GM19395 (cell line): Measurements from ENCODE around the gene SFT2D3.

Source experiments
- ATAC-seq: cut with Tn5 transposase; IDR thresholded peaks from one replicate; pipeline ENCODE4 v1.9.1; 2021; ENCODE audit warnings: mild to moderate bottlenecking, moderate library complexity; ENCODE audit not compliant: unreplicated experiment

Gene SFT2D3

DNA sequence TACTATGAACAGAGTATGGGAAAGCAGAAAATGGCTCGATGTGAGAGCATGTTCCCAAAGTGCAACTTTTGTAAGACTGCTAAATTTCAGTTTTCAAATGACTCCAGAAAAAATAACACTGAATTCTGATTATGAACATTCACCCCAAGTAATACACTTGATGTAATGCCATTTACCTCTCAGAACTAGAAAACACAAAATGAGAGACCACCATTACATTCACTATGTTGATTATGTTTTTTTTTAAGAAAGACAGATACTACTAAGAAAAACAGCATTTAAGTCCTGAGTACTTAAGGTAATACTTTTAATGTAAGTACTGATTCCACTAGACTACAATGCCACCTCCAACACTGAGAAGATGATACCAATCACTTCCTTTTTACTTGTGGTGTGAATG lies 38.5 kb downstream of the SFT2D3 start:
- no peak for ATAC-seq

- ATAC-seq: no peak
Measured at GRCh38 chr2:127740665-127741288, 39.5 kb downstream of the SFT2D3 start.

- no peak for ATAC-seq
Measured at GRCh38 chr2:127743477-127744026, 42.3 kb downstream of the SFT2D3 start.

DNA sequence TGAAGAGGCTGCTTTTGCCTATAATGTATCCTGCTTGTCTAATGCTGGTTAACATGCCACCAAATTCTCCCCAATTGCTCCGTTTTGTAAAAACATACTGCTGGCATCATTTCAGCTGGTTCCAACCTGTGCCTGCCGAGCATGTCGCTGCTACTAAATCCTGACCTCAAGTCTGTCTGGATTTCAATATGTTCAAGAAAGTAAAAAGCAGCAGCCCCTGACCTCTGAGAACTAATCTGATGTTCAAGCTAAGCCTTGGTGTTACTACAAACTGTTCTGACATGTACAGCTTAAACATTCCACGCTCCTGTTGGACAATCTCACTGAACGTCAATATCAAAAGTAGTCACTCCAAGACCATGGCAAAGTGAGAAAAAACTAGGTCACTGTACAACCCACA lies 46.3 kb downstream of the SFT2D3 start:
- no peak for ATAC-seq

- peak; percentile 98 for ATAC-seq
Measured at GRCh38 chr2:127749537-127749936, 48.2 kb downstream of the SFT2D3 start.

GRCh38 chr2:127753374-127753773 lies 52.1 kb downstream of the SFT2D3 start:
- ATAC-seq: no peak

DNA sequence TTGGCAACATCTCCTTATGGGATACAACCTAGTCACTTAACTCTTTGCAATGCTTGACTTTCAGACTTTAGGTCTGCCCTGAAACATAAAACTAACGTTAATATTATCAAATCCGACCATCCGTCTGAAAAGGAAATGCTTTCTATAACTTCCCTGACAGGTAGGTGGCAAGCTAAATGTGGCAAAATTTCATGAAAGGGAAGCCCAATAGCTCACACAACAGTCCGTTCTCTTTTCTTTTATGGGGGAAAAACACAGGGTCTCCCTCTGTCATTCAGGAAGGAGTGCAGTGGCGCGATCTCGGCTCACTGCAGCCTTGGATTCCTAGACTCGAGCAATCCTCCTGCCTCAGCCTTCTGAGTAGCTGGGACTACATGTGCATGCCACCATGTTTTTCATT lies 52.9 kb downstream of the SFT2D3 start:
- ATAC-seq: no peak
